ENCODE results near the gene EID3. TPM values are rescaled to one million over a fixed set of nuclear protein-coding genes. Genes with fewer than 3 reads are reported as not detected.
A peak's percentile ranks its signal among the peaks of the same experiment; 100 is the strongest.

EID3 gene
- total RNA-seq, 1 experiment from 2014 or later, result 1.4 TPM

GRCh38 chr12:104309446-104309993 lies 6.0 kb downstream of the EID3 start:
- Histone ChIP-seq H3T11ph (ENCODE audit: low read length) (no peak overlapping the region), H3K79me2 (ENCODE audit: insufficient read depth, low read length) (peaks cover 12% of the 10 kb centered on the region; the same call in 1 of the 2 replicates), H3K4ac (ENCODE audit: low read depth, low read length) (no peak overlapping the region; the same call in 1 of the 2 replicates), H3K4me1 (ENCODE audit: insufficient read depth, low read length) (no peaks in the 10 kb centered on the region), H3K14ac (ENCODE audit: insufficient read depth, low read length) (no peak overlapping the region), H4K8ac (replicated peaks; ENCODE audit: insufficient read length, low read depth, low read length) (no peak overlapping the region), H3K4me2 (ENCODE audit: insufficient read depth, insufficient read length, low read length) (no peak overlapping the region), H3K23ac (ENCODE audit: insufficient read length, low read depth, low read length) (no peak overlapping the region), H3K27me3 (ENCODE audit: insufficient read depth, low read length) (no peaks in the 10 kb centered on the region), H2BK12ac (ENCODE audit: insufficient read length, low read depth, low read length) (no peak overlapping the region), H4K91ac (ENCODE audit: insufficient read length, low read depth, low read length) (no peak overlapping the region), H3K9me3 (ENCODE audit: control insufficient read depth, low read depth, low read length) (no peaks in the 10 kb centered on the region), H2AFZ (ENCODE audit: low read length) (no peak overlapping the region), H2BK20ac (ENCODE audit: low read depth, low read length, poor library complexity, severe bottlenecking) (no peak overlapping the region), H4K20me1 (ENCODE audit: control insufficient read depth, insufficient read depth, insufficient read length) (no peaks in the 10 kb centered on the region), H4K5ac (ENCODE audit: insufficient read length, low read depth, low read length) (no peak overlapping the region), H3K18ac (ENCODE audit: insufficient read length, low read depth, low read length) (no peak overlapping the region), H2BK15ac (ENCODE audit: low read depth, low read length) (0 out of 2 replicates have a peak overlapping the region, but pooled peaks have one; percentile 89), H3K9ac (ENCODE audit: extremely low read depth, insufficient read length, low read length) (no peak overlapping the region), H3K56ac (ENCODE audit: insufficient read length, low read depth, low read length) (no peak overlapping the region), H3K23me2 (ENCODE audit: insufficient read length, low read depth, low read length, poor library complexity, severe bottlenecking) (no peaks in the 10 kb centered on the region), H3K79me1 (ENCODE audit: insufficient read depth, low read depth, low read length, poor library complexity, severe bottlenecking) (peaks cover 5% of the 10 kb centered on the region), H2BK5ac (ENCODE audit: insufficient read length, low read length) (peak overlapping the region; percentile 87), H3K27ac (ENCODE audit: insufficient read length, low read depth, low read length) (no peak overlapping the region), H2AK5ac (ENCODE audit: insufficient read length, low read length) (no peak overlapping the region), H2BK120ac (ENCODE audit: low read depth, low read length, poor library complexity, severe bottlenecking) (no peak overlapping the region)
- Mint-ChIP-seq H3K9me3 (no peaks in the 10 kb centered on the region), H3K36me3 (ENCODE audit: insufficient read depth in 1 of 3, low read depth in 3 of 3) (peaks cover 20 to 52% (median 43%) of the 10 kb centered on the region in 3 experiments), H3K4me3 (peak overlapping the region in 1 of 2 experiments; percentile 30; a peak in 1 of 5 replicates), H3K4me1 (peaks cover 21 to 24% of the 10 kb centered on the region in 2 experiments), H3K27me3 (ENCODE audit: low read depth) (no peaks in the 10 kb centered on the region), H3K27ac (peak overlapping the region; percentile 31 to 90 (median 49); a peak in 4 of 7 replicates)
- WGBS (ENCODE audit: extremely low coverage, insufficient read length, low lambda C conversion rate), result no CpG with 5 or more reads among the region's 4 CpGs
- no peak for DNase-seq
- no peak for TF ChIP-seq CTCF (conservative IDR thresholded peaks at IDR 0.05)

All from H9 (cell line).